ENCODE data around the gene TOMM34. TPM values are rescaled to one million over a fixed set of nuclear protein-coding genes. Genes with fewer than 3 reads are reported as not detected.

Gene TOMM34
- total RNA-seq, 1 experiment from 2014 or later = 61.1 TPM

GRCh38 chr20:44973053-44973452 is 12.9 kb upstream of the TOMM34 start:
- no peak overlapping the region for H3K4me3 Mint-ChIP-seq (ENCODE audit: low read depth, unreplicated experiment)
- no peak for TF ChIP-seq CTCF (IDR thresholded peaks at IDR 0.05; ENCODE audit: unreplicated experiment)
- H3K9me3 Mint-ChIP-seq (ENCODE audit: low read depth, unreplicated experiment) = no peaks in the 10 kb centered on the region
- H3K36me3 Mint-ChIP-seq (ENCODE audit: insufficient read depth, unreplicated experiment) = peaks cover 18% of the 10 kb centered on the region
- H3K27me3 Mint-ChIP-seq (ENCODE audit: unreplicated experiment) = no peaks in the 10 kb centered on the region
- intact Hi-C loops (cut with micrococcal nuclease; ENCODE audit: unreplicated experiment) = no loop called here
- CTCF ChIA-PET = no interaction called here
- peaks cover 25% of the 10 kb centered on the region for H3K4me1 Mint-ChIP-seq (ENCODE audit: low read depth, unreplicated experiment)
- BruUV-seq (replicated peaks) = no TSS peak
- no peak for DNase-seq
- no peak overlapping the region for H3K27ac Mint-ChIP-seq (ENCODE audit: unreplicated experiment)

GRCh38 chr20:44970243-44970757 is 10.1 kb upstream of the TOMM34 start:
- CTCF ChIA-PET = no interaction called here
- Mint-ChIP-seq H3K36me3 (ENCODE audit: insufficient read depth, unreplicated experiment) (peaks cover 43% of the 10 kb centered on the region), H3K27me3 (ENCODE audit: unreplicated experiment) (no peaks in the 10 kb centered on the region), H3K4me3 (ENCODE audit: low read depth, unreplicated experiment) (no peak overlapping the region), H3K9me3 (ENCODE audit: low read depth, unreplicated experiment) (no peaks in the 10 kb centered on the region), H3K27ac (ENCODE audit: unreplicated experiment) (no peak overlapping the region), H3K4me1 (ENCODE audit: low read depth, unreplicated experiment) (peaks cover 46% of the 10 kb centered on the region)
- BruUV-seq (replicated peaks) = no TSS peak
- intact Hi-C loops (cut with micrococcal nuclease; ENCODE audit: unreplicated experiment) = no loop called here
- no peak for DNase-seq
- TF ChIP-seq CTCF (IDR thresholded peaks at IDR 0.05; ENCODE audit: unreplicated experiment) = no peak

GRCh38 chr20:44969300-44969894 is 9.2 kb upstream of the TOMM34 start:
- peaks cover 48% of the 10 kb centered on the region for H3K4me1 Mint-ChIP-seq (ENCODE audit: low read depth, unreplicated experiment)
- no peak overlapping the region for H3K4me3 Mint-ChIP-seq (ENCODE audit: low read depth, unreplicated experiment)
- no peak for DNase-seq
- intact Hi-C loops (cut with micrococcal nuclease; ENCODE audit: unreplicated experiment) = no loop called here
- no peaks in the 10 kb centered on the region for H3K9me3 Mint-ChIP-seq (ENCODE audit: low read depth, unreplicated experiment)
- no peak for TF ChIP-seq CTCF (IDR thresholded peaks at IDR 0.05; ENCODE audit: unreplicated experiment)
- peaks cover 41% of the 10 kb centered on the region for H3K36me3 Mint-ChIP-seq (ENCODE audit: insufficient read depth, unreplicated experiment)
- H3K27me3 Mint-ChIP-seq (ENCODE audit: unreplicated experiment) = no peaks in the 10 kb centered on the region
- CTCF ChIA-PET = no interaction called here
- BruUV-seq (replicated peaks) = no TSS peak
- no peak overlapping the region for H3K27ac Mint-ChIP-seq (ENCODE audit: unreplicated experiment)

- intact Hi-C loops (cut with micrococcal nuclease; ENCODE audit: unreplicated experiment) = no loop called here
- TF ChIP-seq CTCF (IDR thresholded peaks at IDR 0.05; ENCODE audit: unreplicated experiment) = no peak
- peak overlapping the region; percentile 98 for H3K4me3 Mint-ChIP-seq (ENCODE audit: low read depth, unreplicated experiment)
- CTCF ChIA-PET = interaction anchor here (0.5 to 1.0 kb wide), 4 partner anchors 11 to 109 kb away, joined by 3 to 6 read pairs (median 4); no protein-coding TSS in a partner anchor
- H3K27ac Mint-ChIP-seq (ENCODE audit: unreplicated experiment) = peak overlapping the region; percentile 88
- peaks cover 54% of the 10 kb centered on the region for H3K4me1 Mint-ChIP-seq (ENCODE audit: low read depth, unreplicated experiment)
- peaks cover 25% of the 10 kb centered on the region for H3K36me3 Mint-ChIP-seq (ENCODE audit: insufficient read depth, unreplicated experiment)
- DNase-seq = no peak
- H3K27me3 Mint-ChIP-seq (ENCODE audit: unreplicated experiment) = no peaks in the 10 kb centered on the region
- H3K9me3 Mint-ChIP-seq (ENCODE audit: low read depth, unreplicated experiment) = no peaks in the 10 kb centered on the region
- BruUV-seq (replicated peaks) = no TSS peak
Observed at GRCh38 chr20:44967207-44967807, 7.1 kb upstream of the TOMM34 start.
